Breast epithelium (tissue), 4 donors: ENCODE data around the gene PSMG4. TPM values are rescaled to one million over a fixed set of nuclear protein-coding genes. Genes with fewer than 3 reads are reported as not detected.

Source experiments
- DNase-seq, 2 donors: peaks; one replicate each; pipeline ENCODE4 v3.0.0-alpha.2; 2019; ENCODE audit warnings: low spot score in 2 of 2
- H3K27ac ChIP-seq, 2 donors: fragments of 200-600 bp; sonication (generic) in 1 of 2; one replicate each; pipeline ENCODE4 v1.5.1; 2016 to 2019; ENCODE audit warnings: mild to moderate bottlenecking in 1 of 2
- H3K27me3 ChIP-seq, 2 donors: fragments of 200-600 bp; sonication (generic) in 1 of 2; one replicate each; pipeline versions ENCODE4 v1.5.1 to v1.6.0; 2017 to 2019; ENCODE audit warnings: control low read depth in 1 of 2, mild to moderate bottlenecking in 1 of 2
- H3K36me3 ChIP-seq: fragments of 200-600 bp; one replicate; pipeline ENCODE4 v1.5.1; 2019
- H3K4me1 ChIP-seq, 2 donors: fragments of 200-600 bp; sonication (generic); one replicate each; pipeline ENCODE4 v1.5.1; 2016 to 2019; ENCODE audit warnings: control low read depth in 1 of 2
- H3K4me3 ChIP-seq, 3 donors: fragments of 200-600 bp; sonication (generic); 1 replicate in 2 of 3; 2 replicates in 1 of 3; pipeline ENCODE4 v1.5.1; 2016 to 2019; ENCODE audit warnings: mild to moderate bottlenecking in 3 of 3, moderate library complexity in 2 of 3
- H3K9me3 ChIP-seq, 2 donors: fragments of 200-600 bp; sonication (generic) in 1 of 2; one replicate each; pipeline ENCODE4 v1.5.1; 2016 to 2019; ENCODE audit warnings: control low read depth in 1 of 2
- CTCF ChIP-seq, 3 donors: fragments of 450-650 bp; IDR thresholded peaks; one replicate each; pipeline ENCODE4 v1.5.1; 2016 to 2017; ENCODE audit warnings: antibody characterized with exemption in 3 of 3, mild to moderate bottlenecking in 3 of 3, moderate library complexity in 3 of 3
- POLR2A ChIP-seq: fragments of 450-650 bp; IDR thresholded peaks from one replicate; pipeline ENCODE4 v1.6.1; 2016; ENCODE audit warnings: antibody characterized with exemption, mild to moderate bottlenecking, moderate library complexity
- POLR2AphosphoS5 ChIP-seq, 3 donors: sonication (generic); formaldehyde crosslinking; IDR thresholded peaks; one replicate each; pipeline ENCODE4 v1.6.1; 2017; ENCODE audit warnings: antibody characterized with exemption in 3 of 3
- intact Hi-C: fragments of 100-400 bp; cut with DNase I; formaldehyde crosslinking; loops from one replicate; pipeline ENCODE4 v1.15.1; 2023; ENCODE audit warnings: low total_unique reads
- total RNA-seq, 3 donors: library from RNA; depleted of rRNA; stranded (reverse); fragments of >200 nt; gene quantifications; one replicate each; pipeline ENCODE4 v1.1.0, GENCODE V29; 2016

The PSMG4 gene
- total RNA-seq, 3 donors from 2014 or later: 24.3 to 26.9 (median 24.6) TPM

DNA sequence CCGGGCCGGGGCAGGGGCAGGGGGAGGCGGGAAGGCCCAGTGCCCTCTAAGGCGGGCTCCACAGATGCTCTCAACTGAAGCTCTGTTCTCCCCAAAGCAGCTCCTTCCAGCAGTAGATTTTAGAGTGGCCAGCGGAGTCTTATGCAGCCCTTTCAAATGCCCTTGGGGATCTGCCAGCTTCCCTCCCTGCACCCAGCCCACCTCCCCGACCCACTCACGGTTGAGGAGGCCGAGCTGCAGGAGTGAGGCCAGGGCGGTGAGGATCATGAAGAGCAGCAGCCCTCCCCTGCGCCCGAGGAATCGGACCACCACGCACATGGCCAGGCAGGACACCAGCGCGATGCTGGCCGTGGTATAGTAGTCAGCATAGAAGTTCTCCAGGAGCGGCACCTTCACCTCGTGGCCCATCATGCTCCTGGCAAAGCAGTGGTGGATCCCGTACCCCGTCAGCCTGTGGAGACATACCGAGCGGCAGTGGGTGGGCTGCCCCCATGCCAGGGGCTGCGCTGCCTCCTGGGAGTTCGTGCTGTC lies 28.0 kb downstream of the PSMG4 start:
- H3K27me3 ChIP-seq: no peaks in the 10 kb centered on the region
- H3K9me3 ChIP-seq: no peaks in the 10 kb centered on the region
- no peak for TF ChIP-seq POLR2A
- no peak for TF ChIP-seq POLR2AphosphoS5 (IDR thresholded peaks at IDR 0.05)
- no peak for TF ChIP-seq CTCF (IDR thresholded peaks at IDR 0.05)
- peak in 1 of 2 donors; percentile 43 for DNase-seq
- no peak overlapping the region for H3K27ac ChIP-seq
- H3K4me1 ChIP-seq: no peaks in the 10 kb centered on the region
- H3K36me3 ChIP-seq: no peaks in the 10 kb centered on the region
- intact Hi-C loops: loop anchor here (10.0 kb wide), 1 partner anchor 228 kb away; no protein-coding TSS in a partner anchor
- no peak overlapping the region for H3K4me3 ChIP-seq

DNA sequence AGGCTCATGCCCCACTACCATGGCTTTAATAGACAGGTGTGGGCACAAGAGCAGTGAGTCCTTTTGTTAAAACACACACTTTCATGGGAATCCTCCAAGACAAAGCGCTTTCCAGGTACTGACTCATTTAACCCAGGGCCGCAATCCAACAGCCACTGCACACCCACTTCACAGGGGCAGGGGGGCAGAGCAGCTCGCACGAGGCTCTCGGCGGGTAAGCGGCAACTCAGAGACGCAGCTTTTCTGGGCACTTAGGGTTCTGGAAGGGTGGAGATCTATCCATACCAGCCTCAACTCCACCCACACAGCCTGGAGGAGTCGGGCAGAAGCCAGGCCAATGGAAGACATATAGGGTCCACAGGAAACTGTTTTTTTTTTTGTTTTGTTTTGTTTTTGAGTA lies 28.6 kb downstream of the PSMG4 start:
- TF ChIP-seq POLR2A: no peak
- no peak for TF ChIP-seq POLR2AphosphoS5 (IDR thresholded peaks at IDR 0.05)
- TF ChIP-seq CTCF (IDR thresholded peaks at IDR 0.05): no peak
- Histone ChIP-seq H3K4me1 (no peaks in the 10 kb centered on the region), H3K4me3 (no peak overlapping the region), H3K9me3 (no peaks in the 10 kb centered on the region), H3K27ac (no peak overlapping the region), H3K36me3 (no peaks in the 10 kb centered on the region), H3K27me3 (no peaks in the 10 kb centered on the region)
- DNase-seq: peak in 1 of 2 donors; percentile 38
- intact Hi-C loops: loop anchor here (10.0 kb wide), 1 partner anchor 227 kb away; no protein-coding TSS in a partner anchor

GRCh38 chr6:3287976-3288707 lies 29.4 kb downstream of the PSMG4 start:
- Histone ChIP-seq H3K27ac (no peak overlapping the region), H3K27me3 (no peaks in the 10 kb centered on the region), H3K4me3 (no peak overlapping the region), H3K4me1 (no peaks in the 10 kb centered on the region), H3K36me3 (no peaks in the 10 kb centered on the region), H3K9me3 (no peaks in the 10 kb centered on the region)
- intact Hi-C loops: loop anchor here (10.0 kb wide), 1 partner anchor 227 kb away; no protein-coding TSS in a partner anchor
- TF ChIP-seq CTCF (IDR thresholded peaks at IDR 0.05) (no peak), POLR2AphosphoS5 (IDR thresholded peaks at IDR 0.05) (no peak), POLR2A (no peak)
- no peak for DNase-seq

- intact Hi-C loops: loop anchor here (10.0 kb wide), 1 partner anchor 226 kb away; no protein-coding TSS in a partner anchor
- no peak for DNase-seq
- Histone ChIP-seq H3K27ac (no peak overlapping the region), H3K4me1 (no peaks in the 10 kb centered on the region), H3K27me3 (no peaks in the 10 kb centered on the region), H3K9me3 (no peaks in the 10 kb centered on the region), H3K36me3 (no peaks in the 10 kb centered on the region), H3K4me3 (no peak overlapping the region)
- TF ChIP-seq POLR2A (no peak), CTCF (IDR thresholded peaks at IDR 0.05) (no peak), POLR2AphosphoS5 (IDR thresholded peaks at IDR 0.05) (no peak)
These were observed 30.2 kb downstream of the PSMG4 start for GRCh38 chr6:3288711-3289663.
